ENCODE measurements around the gene FHIT. TPM values are rescaled to one million over a fixed set of nuclear protein-coding genes. Genes with fewer than 3 reads are reported as not detected.

Gene FHIT
- total RNA-seq, 2 experiments from 2014 or later, result 86.0 to 90.6 TPM

- H3K27ac ChIP-seq (ENCODE audit: low read depth in 1 of 2, low read length in 2 of 2), result no peak overlapping the region
- TF ChIP-seq, protein P1, sequence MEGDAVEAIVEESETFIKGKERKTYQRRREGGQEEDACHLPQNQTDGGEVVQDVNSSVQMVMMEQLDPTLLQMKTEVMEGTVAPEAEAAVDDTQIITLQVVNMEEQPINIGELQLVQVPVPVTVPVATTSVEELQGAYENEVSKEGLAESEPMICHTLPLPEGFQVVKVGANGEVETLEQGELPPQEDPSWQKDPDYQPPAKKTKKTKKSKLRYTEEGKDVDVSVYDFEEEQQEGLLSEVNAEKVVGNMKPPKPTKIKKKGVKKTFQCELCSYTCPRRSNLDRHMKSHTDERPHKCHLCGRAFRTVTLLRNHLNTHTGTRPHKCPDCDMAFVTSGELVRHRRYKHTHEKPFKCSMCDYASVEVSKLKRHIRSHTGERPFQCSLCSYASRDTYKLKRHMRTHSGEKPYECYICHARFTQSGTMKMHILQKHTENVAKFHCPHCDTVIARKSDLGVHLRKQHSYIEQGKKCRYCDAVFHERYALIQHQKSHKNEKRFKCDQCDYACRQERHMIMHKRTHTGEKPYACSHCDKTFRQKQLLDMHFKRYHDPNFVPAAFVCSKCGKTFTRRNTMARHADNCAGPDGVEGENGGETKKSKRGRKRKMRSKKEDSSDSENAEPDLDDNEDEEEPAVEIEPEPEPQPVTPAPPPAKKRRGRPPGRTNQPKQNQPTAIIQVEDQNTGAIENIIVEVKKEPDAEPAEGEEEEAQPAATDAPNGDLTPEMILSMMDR (IDR thresholded peaks at IDR 0.05), result no peak
- ChIA-PET POLR2A (interaction anchor here (1.6 kb wide), 1 partner anchor 22 kb away, joined by 4 read pairs; no protein-coding TSS in a partner anchor), CTCF (no interaction called here)
- Mint-ChIP-seq H3K9me3 (no peaks in the 10 kb centered on the region), H3K36me3 (ENCODE audit: low read depth) (no peaks in the 10 kb centered on the region), H3K4me1 (ENCODE audit: low read depth) (peaks cover 39% of the 10 kb centered on the region), H3K4me3 (no peak overlapping the region), H3K27ac (no peak overlapping the region), H3K27me3 (no peaks in the 10 kb centered on the region)
- no peaks in the 10 kb centered on the region for H3K27me3 ChIP-seq (ENCODE audit: control insufficient read depth in 1 of 2, insufficient read depth in 2 of 2, low read length in 2 of 2)
- peaks cover 14% of the 10 kb centered on the region for H3K4me1 ChIP-seq (ENCODE audit: insufficient read depth, low read length)
- ATAC-seq (ENCODE audit: poor library complexity) (no peak), DNase-seq (no peak)
- intact Hi-C loops (cut with DNase I, micrococcal nuclease), result no loop called here
- no peaks in the 10 kb centered on the region for H3K36me3 ChIP-seq (ENCODE audit: insufficient read depth, low read length)
- H3K9me3 ChIP-seq (ENCODE audit: control insufficient read depth in 1 of 2, insufficient read depth in 1 of 2, low read length in 2 of 2), result no peaks in the 10 kb centered on the region
- no peak overlapping the region for H3K4me3 ChIP-seq (ENCODE audit: low read length)
Observed at GRCh38 chr3:59731943-59732342, 1519.3 kb downstream of the FHIT start.

GRCh38 chr3:59730591-59730990, 1520.7 kb downstream of the FHIT start:
- H3K27ac Mint-ChIP-seq, result no peak overlapping the region
- intact Hi-C loops (cut with DNase I, micrococcal nuclease), result no loop called here

GRCh38 chr3:59728587-59728908, 1522.7 kb downstream of the FHIT start:
- ATAC-seq (ENCODE audit: poor library complexity), result no peak
- CTCF ChIA-PET, result no interaction called here

More at GRCh38 chr3:59730591-59730990, 1520.7 kb downstream of the FHIT start:
- no peaks in the 10 kb centered on the region for H3K27me3 ChIP-seq (ENCODE audit: control insufficient read depth in 1 of 2, insufficient read depth in 2 of 2, low read length in 2 of 2)
- Mint-ChIP-seq H3K4me3 (no peak overlapping the region), H3K9me3 (no peaks in the 10 kb centered on the region), H3K4me1 (ENCODE audit: low read depth) (peaks cover 50% of the 10 kb centered on the region), H3K36me3 (ENCODE audit: low read depth) (no peaks in the 10 kb centered on the region), H3K27me3 (no peaks in the 10 kb centered on the region)
- peaks cover 14% of the 10 kb centered on the region for H3K4me1 ChIP-seq (ENCODE audit: insufficient read depth, low read length)
- no peak for ATAC-seq (ENCODE audit: poor library complexity)
- no peaks in the 10 kb centered on the region for H3K36me3 ChIP-seq (ENCODE audit: insufficient read depth, low read length)
- CTCF ChIA-PET, result no interaction called here
- TF ChIP-seq, protein P1 (IDR thresholded peaks at IDR 0.05), result no peak
- POLR2A ChIA-PET, result no interaction called here
- H3K9me3 ChIP-seq (ENCODE audit: control insufficient read depth in 1 of 2, insufficient read depth in 1 of 2, low read length in 2 of 2), result no peaks in the 10 kb centered on the region
- no peak overlapping the region for H3K27ac ChIP-seq (ENCODE audit: low read depth in 1 of 2, low read length in 2 of 2)
- DNase-seq, result no peak
- H3K4me3 ChIP-seq (ENCODE audit: low read length), result no peak overlapping the region

More at GRCh38 chr3:59728587-59728908, 1522.7 kb downstream of the FHIT start:
- POLR2A ChIA-PET, result no interaction called here
- intact Hi-C loops (cut with DNase I, micrococcal nuclease), result no loop called here
- Histone ChIP-seq H3K4me3 (ENCODE audit: low read length) (no peak overlapping the region), H3K9me3 (ENCODE audit: control insufficient read depth in 1 of 2, insufficient read depth in 1 of 2, low read length in 2 of 2) (no peaks in the 10 kb centered on the region), H3K4me1 (ENCODE audit: insufficient read depth, low read length) (peaks cover 14% of the 10 kb centered on the region), H3K36me3 (ENCODE audit: insufficient read depth, low read length) (no peaks in the 10 kb centered on the region), H3K27me3 (ENCODE audit: control insufficient read depth in 1 of 2, insufficient read depth in 2 of 2, low read length in 2 of 2) (no peaks in the 10 kb centered on the region), H3K27ac (ENCODE audit: low read depth in 1 of 2, low read length in 2 of 2) (no peak overlapping the region)
- peaks cover 2% of the 10 kb centered on the region for H3K9me3 Mint-ChIP-seq
- H3K4me3 Mint-ChIP-seq, result no peak overlapping the region
- no peak overlapping the region for H3K27ac Mint-ChIP-seq
- no peaks in the 10 kb centered on the region for H3K36me3 Mint-ChIP-seq (ENCODE audit: low read depth)
- peaks cover 44% of the 10 kb centered on the region for H3K4me1 Mint-ChIP-seq (ENCODE audit: low read depth)
- DNase-seq, result no peak
- H3K27me3 Mint-ChIP-seq, result no peaks in the 10 kb centered on the region
- TF ChIP-seq, protein P1 (IDR thresholded peaks at IDR 0.05), result no peak

Data from CD4-positive, alpha-beta T cell (primary cell).